Choroid plexus epithelial cell (primary cell): ENCODE data around the gene DIP2B.

ENCODE experiments used
- DNase-seq: peaks from one replicate; pipeline ENCODE4 v3.0.0-alpha.2; 2010; ENCODE audit warnings: low read depth
- H3K4me3 ChIP-seq: 2 replicates; pipeline ENCODE4 v1.5.1; 2011; ENCODE audit warnings: low read depth, mild to moderate bottlenecking, control low read depth, low read length, moderate library complexity
- CTCF ChIP-seq: conservative IDR thresholded peaks from 2 replicates; pipeline ENCODE4 v1.5.1; 2011; ENCODE audit warnings: low read depth, mild to moderate bottlenecking, control low read depth, inconsistent platforms, low read length, moderate library complexity

Gene DIP2B

DNA sequence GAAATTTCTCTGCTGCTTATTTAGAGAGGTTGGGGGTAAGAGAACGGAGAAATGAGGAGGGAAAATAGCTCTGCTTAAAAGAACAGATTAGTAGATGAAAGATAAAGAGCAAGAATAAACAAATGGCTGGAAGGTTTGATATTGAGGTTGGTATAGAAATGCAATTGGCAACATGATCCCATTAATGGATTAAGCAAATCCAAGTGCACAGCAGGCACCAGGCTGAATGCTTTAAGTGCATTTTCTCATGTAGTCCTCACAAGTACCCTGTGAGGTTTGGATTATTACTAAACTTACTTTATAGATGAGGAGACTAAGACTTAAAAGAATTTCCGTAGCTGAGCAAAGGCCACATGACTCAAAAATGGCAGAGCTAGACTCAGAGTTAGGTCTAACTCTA is 182.2 kb downstream of the DIP2B start:
- H3K4me3 ChIP-seq = no peak overlapping the region
- no peak for DNase-seq
- no peak for TF ChIP-seq CTCF

- TF ChIP-seq CTCF = no peak
These were observed 184.7 kb downstream of the DIP2B start for GRCh38 chr12:50689437-50689836.

DNA sequence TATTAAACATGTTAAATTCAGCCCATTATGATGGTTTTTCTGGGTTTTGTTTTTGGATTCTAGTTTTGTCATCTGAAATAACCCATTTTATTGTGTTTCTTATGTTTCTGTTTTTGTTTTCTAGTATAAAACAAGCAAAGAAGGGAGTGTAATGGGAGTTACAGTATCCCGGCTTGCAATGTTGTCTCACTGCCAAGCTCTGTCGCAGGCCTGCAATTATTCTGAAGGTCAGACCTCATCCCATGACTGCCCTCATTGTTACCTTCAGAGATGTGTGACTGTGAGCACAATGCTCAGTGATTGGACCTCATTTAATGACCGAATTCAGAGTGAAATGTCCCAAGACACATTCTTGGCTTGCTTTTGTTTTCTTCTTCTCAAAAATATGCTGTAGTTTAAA is 186.1 kb downstream of the DIP2B start:
- DNase-seq = peak; percentile 73
- no peak for TF ChIP-seq CTCF
- no peak overlapping the region for H3K4me3 ChIP-seq

More at GRCh38 chr12:50689437-50689836, 184.7 kb downstream of the DIP2B start:
- no peak overlapping the region for H3K4me3 ChIP-seq
- DNase-seq = no peak

- DNase-seq = no peak
- no peak overlapping the region for H3K4me3 ChIP-seq
- no peak for TF ChIP-seq CTCF
These were observed 191.2 kb downstream of the DIP2B start for GRCh38 chr12:50695961-50696360.

GRCh38 chr12:50696931-50697330 is 192.1 kb downstream of the DIP2B start:
- no peak overlapping the region for H3K4me3 ChIP-seq
- no peak for TF ChIP-seq CTCF
- no peak for DNase-seq

- TF ChIP-seq CTCF = no peak
- no peak for DNase-seq
These were observed 194.4 kb downstream of the DIP2B start for GRCh38 chr12:50699154-50699553.

GRCh38 chr12:50699940-50700339 is 195.2 kb downstream of the DIP2B start:
- DNase-seq = peak; percentile 26
- no peak for TF ChIP-seq CTCF

More at GRCh38 chr12:50699154-50699553, 194.4 kb downstream of the DIP2B start:
- no peak overlapping the region for H3K4me3 ChIP-seq

More at GRCh38 chr12:50699940-50700339, 195.2 kb downstream of the DIP2B start:
- H3K4me3 ChIP-seq = no peak overlapping the region
